ENCODE results near the gene ELAVL2.

ELAVL2 gene

GRCh38 chr9:23826120-23826629 is at the start of gene ELAVL2:
Gene ELAVL2 (minus strand): TSS chr9:23826240. CDS start chr9:23762234, 64,006 bp downstream.
- peak in 1 of 3 experiments; percentile 11 for DNase-seq (ENCODE audit: low read depth in 3 of 3)

- no peak for DNase-seq (ENCODE audit: low read depth in 3 of 3)
Observed at GRCh38 chr9:23858234-23858633, 32.2 kb upstream of the ELAVL2 start.

- DNase-seq (ENCODE audit: low read depth in 3 of 3), result no peak
Observed at GRCh38 chr9:23855873-23856604, 30.0 kb upstream of the ELAVL2 start.

GRCh38 chr9:23850690-23851629 is 24.9 kb upstream of the ELAVL2 start:
- DNase-seq (ENCODE audit: low read depth in 3 of 3), result no peak

- DNase-seq (ENCODE audit: low read depth in 3 of 3), result no peak
Observed at GRCh38 chr9:23850242-23850689, 24.2 kb upstream of the ELAVL2 start.

- DNase-seq (ENCODE audit: low read depth in 3 of 3), result no peak
Observed at GRCh38 chr9:23849379-23850035, 23.5 kb upstream of the ELAVL2 start.

GRCh38 chr9:23842565-23843129 is 16.6 kb upstream of the ELAVL2 start:
- DNase-seq (ENCODE audit: low read depth in 3 of 3), result no peak

GRCh38 chr9:23841304-23841703 is 15.3 kb upstream of the ELAVL2 start:
- no peak for DNase-seq (ENCODE audit: low read depth in 3 of 3)

- DNase-seq (ENCODE audit: low read depth in 3 of 3), result no peak
Observed at GRCh38 chr9:23837038-23837437, 11.0 kb upstream of the ELAVL2 start.

- DNase-seq (ENCODE audit: low read depth in 3 of 3), result no peak
Observed at GRCh38 chr9:23830929-23831730, 5.1 kb upstream of the ELAVL2 start.

- DNase-seq (ENCODE audit: low read depth in 3 of 3), result no peak
Observed at GRCh38 chr9:23830476-23830805, 4.4 kb upstream of the ELAVL2 start.

GRCh38 chr9:23829580-23830475 is 3.8 kb upstream of the ELAVL2 start:
- DNase-seq (ENCODE audit: low read depth in 3 of 3), result no peak

- DNase-seq (ENCODE audit: low read depth in 3 of 3), result no peak
Observed at GRCh38 chr9:23825700-23826099, 340 bp downstream of the ELAVL2 start.

GRCh38 chr9:23824830-23825591 is 1.0 kb downstream of the ELAVL2 start:
- DNase-seq (ENCODE audit: low read depth in 3 of 3), result no peak

- no peak for DNase-seq (ENCODE audit: low read depth in 3 of 3)
Observed at GRCh38 chr9:23823986-23824829, 1.8 kb downstream of the ELAVL2 start.

GRCh38 chr9:23823269-23823668 is 2.8 kb downstream of the ELAVL2 start:
- DNase-seq (ENCODE audit: low read depth in 3 of 3), result no peak

- DNase-seq (ENCODE audit: low read depth in 3 of 3), result no peak
Observed at GRCh38 chr9:23822261-23823169, 3.5 kb downstream of the ELAVL2 start.
